Measurements from ENCODE around the gene ATRN. TPM values are rescaled to one million over a fixed set of nuclear protein-coding genes. Genes with fewer than 3 reads are reported as not detected.

Gene ATRN
- total and polyA plus RNA-seq, 2 of the 8 experiments (the other 6 are each of a cell fraction or from before 2014, with no cell fraction given) = 12.0 to 17.4 TPM

GRCh38 chr20:3592931-3593330, 122.1 kb downstream of the ATRN start:
- POLR2A ChIA-PET (ENCODE audit: partially characterized antibody) = no interaction called here

More at GRCh38 chr20:3592931-3593330, 122.1 kb downstream of the ATRN start:
- Histone ChIP-seq H3K36me3 (ENCODE audit: control insufficient read depth in 2 of 4, insufficient read depth in 4 of 4, low read length in 3 of 4) (peaks cover 0 to 6% (median 0%) of the 10 kb centered on the region in 4 experiments; a peak in 2 of 8 replicates), H2BK5ac (ENCODE audit: low read depth, low read length) (no peak overlapping the region), H2BK120ac (replicated peaks; ENCODE audit: low read depth, low read length) (no peak overlapping the region), H4K8ac (ENCODE audit: extremely low read depth, insufficient read depth, low read length) (no peak overlapping the region), H3K79me1 (ENCODE audit: low read depth, low read length) (no peaks in the 10 kb centered on the region), H4K91ac (replicated peaks; ENCODE audit: insufficient read length, low read length) (no peak overlapping the region), H4K20me1 (replicated peaks in 1 of 2; ENCODE audit: control insufficient read depth in 1 of 2, insufficient read depth in 2 of 2, low read length in 2 of 2) (no peaks in the 10 kb centered on the region), H3K4ac (replicated peaks; ENCODE audit: insufficient read length, low read depth, low read length) (no peak overlapping the region), H3K4me1 (replicated peaks in 1 of 4; ENCODE audit: control insufficient read depth in 3 of 4, insufficient read depth in 4 of 4, low read length in 3 of 4) (no peaks in the 10 kb centered on the region), H2BK15ac (ENCODE audit: low read length) (no peak overlapping the region), H2BK12ac (ENCODE audit: low read depth, low read length) (no peak overlapping the region), H4K5ac (ENCODE audit: insufficient read length, low read depth, low read length) (no peak overlapping the region), H3K23ac (ENCODE audit: insufficient read length) (no peak overlapping the region), H3K4me2 (ENCODE audit: insufficient read depth in 1 of 2, low read depth in 2 of 2, low read length in 2 of 2) (no peak overlapping the region), H3K18ac (ENCODE audit: extremely low read depth, low read length) (no peak overlapping the region), H3K4me3 (ENCODE audit: extremely low read depth in 1 of 4, insufficient read depth in 2 of 4, low read depth in 3 of 4, low read length in 4 of 4) (no peak overlapping the region), H3K27ac (ENCODE audit: low read depth, low read length) (no peak overlapping the region), H3K56ac (replicated peaks; ENCODE audit: insufficient read length, low read depth, low read length) (no peak overlapping the region), H2AK5ac (ENCODE audit: low read depth, low read length) (no peak overlapping the region), H2BK20ac (ENCODE audit: low read length) (no peak overlapping the region), H3K14ac (ENCODE audit: insufficient read length) (no peak overlapping the region), H3K9me3 (ENCODE audit: insufficient read depth in 2 of 2, low read depth in 1 of 2, low read length in 1 of 2) (no peaks in the 10 kb centered on the region), H3K9ac (replicated peaks in 1 of 4; ENCODE audit: extremely low read depth in 1 of 4, low read depth in 3 of 4, low read length in 3 of 4) (no peak overlapping the region), H3K79me2 (ENCODE audit: control insufficient read depth in 1 of 2, insufficient read depth in 2 of 2, low read length in 2 of 2) (no peaks in the 10 kb centered on the region), H3K27me3 (replicated peaks in 1 of 4; ENCODE audit: control insufficient read depth in 3 of 4, extremely low read depth in 1 of 4, insufficient read depth in 3 of 4, low read length in 3 of 4) (no peaks in the 10 kb centered on the region), H2AFZ (ENCODE audit: low read length) (no peak overlapping the region), H3K23me2 (ENCODE audit: low read depth, low read length) (no peaks in the 10 kb centered on the region)
- DNase-seq (ENCODE audit: low read depth in 1 of 2, low spot score in 2 of 2) (no peak), FAIRE-seq (no peak)
- TF ChIP-seq CTBP2 (IDR thresholded peaks at IDR 0.05; ENCODE audit: borderline replicate concordance, insufficient read depth, insufficient read length, low read length) = no peak
- no peak for TF ChIP-seq KDM4A (IDR thresholded peaks at IDR 0.05; ENCODE audit: low read depth, low read length, severe bottlenecking)
- no peak for TF ChIP-seq BACH1 (IDR thresholded peaks at IDR 0.05; ENCODE audit: low read length)
- TF ChIP-seq ASH2L (IDR thresholded peaks at IDR 0.05; ENCODE audit: low read length) = no peak
- TF ChIP-seq SIRT6 (IDR thresholded peaks at IDR 0.05; ENCODE audit: low read length) = no peak
- TF ChIP-seq EGR1 (IDR thresholded peaks at IDR 0.05; ENCODE audit: borderline replicate concordance, low read depth, low read length) = no peak
- TF ChIP-seq, protein P1, sequence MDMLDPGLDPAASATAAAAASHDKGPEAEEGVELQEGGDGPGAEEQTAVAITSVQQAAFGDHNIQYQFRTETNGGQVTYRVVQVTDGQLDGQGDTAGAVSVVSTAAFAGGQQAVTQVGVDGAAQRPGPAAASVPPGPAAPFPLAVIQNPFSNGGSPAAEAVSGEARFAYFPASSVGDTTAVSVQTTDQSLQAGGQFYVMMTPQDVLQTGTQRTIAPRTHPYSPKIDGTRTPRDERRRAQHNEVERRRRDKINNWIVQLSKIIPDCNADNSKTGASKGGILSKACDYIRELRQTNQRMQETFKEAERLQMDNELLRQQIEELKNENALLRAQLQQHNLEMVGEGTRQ (IDR thresholded peaks at IDR 0.05; ENCODE audit: low read length) = no peak
- TF ChIP-seq JUN (IDR thresholded peaks at IDR 0.05; ENCODE audit: low read depth, low read length) = no peak
- no peak for TF ChIP-seq TCF12 (IDR thresholded peaks at IDR 0.05; ENCODE audit: low read depth, low read length)
- TF ChIP-seq ZNF274 (IDR thresholded peaks at IDR 0.05; ENCODE audit: borderline replicate concordance, extremely low read depth, low read length) = no peak
- TF ChIP-seq TEAD4 (IDR thresholded peaks at IDR 0.05; ENCODE audit: low read depth, low read length) = no peak
- TF ChIP-seq KDM1A (IDR thresholded peaks at IDR 0.05; ENCODE audit: borderline replicate concordance, low read length) = no peak
- no peak for TF ChIP-seq NRF1 (IDR thresholded peaks at IDR 0.05; ENCODE audit: low read depth, low read length)
- TF ChIP-seq SP2 (IDR thresholded peaks at IDR 0.05; ENCODE audit: low read length) = no peak
- CTCF ChIA-PET (ENCODE audit: partially characterized antibody) = interaction anchor here (3.1 kb wide), 1 partner anchor 13 kb away, joined by 9 read pairs; no protein-coding TSS in a partner anchor
- 87% methylated on average over 4 of the region's 4 CpGs; no CpG with 5 or more reads in 1 of the 2 experiments for WGBS, 2 experiments (ENCODE audit: extremely low coverage in 1 of 2, insufficient coverage in 1 of 2, insufficient read length in 1 of 2, insufficient replicate concordance in 2 of 2, low coverage in 1 of 2, low lambda C conversion rate in 2 of 2, missing lambda C conversion rate in 1 of 2)

Measured in H1 (cell line).